SK-N-SH (cell line): ENCODE data around the gene KCNC2. TPM values are rescaled to one million over a fixed set of nuclear protein-coding genes. Genes with fewer than 3 reads are reported as not detected.

Experiments used
- CTCF ChIA-PET: fragments of 300-600, 350-600 bp; formaldehyde crosslinking; extraction: SDS; loops from one replicate; lab custom pipeline; 2021; lab: Yijun Ruan, JAX
- POLR2A ChIA-PET: fragments of 350-600 bp; sonication (Branson Sonifier 250); formaldehyde crosslinking; extraction: SDS; loops from one replicate; lab custom pipeline; 2020; ENCODE audit warnings: antibody characterized with exemption, inconsistent platforms; lab: Yijun Ruan, JAX
- DNase-seq: peaks from one replicate; pipeline ENCODE4 v3.0.0; 2012
- H2AFZ ChIP-seq: fragments of 200-600 bp; sonication (generic); 2 replicates; pipeline ENCODE4 v1.8.1; 2016; ENCODE audit warnings: antibody characterized with exemption, mild to moderate bottlenecking, low read depth
- H3F3A ChIP-seq: fragments of 200-600 bp; sonication (generic); replicated peaks from 2 replicates; pipeline ENCODE3; 2016; ENCODE audit warnings: antibody characterized with exemption, mild to moderate bottlenecking; ENCODE audit not compliant: insufficient read depth
- H3K27ac ChIP-seq, 2 experiments: fragments of 200-500 bp in 1 of 2; fragments of 200-600 bp in 1 of 2; sonication (Bioruptor generic) in 1 of 2; sonication (generic), shearing (Covaris generic) in 1 of 2; 2 replicates each; pipeline versions ENCODE4 v1.5.1 to v1.6.1; 2014 to 2016; ENCODE audit warnings: low read depth in 2 of 2, inconsistent platforms in 1 of 2, low read length in 1 of 2, mild to moderate bottlenecking in 1 of 2, mixed read lengths in 1 of 2
- H3K27me3 ChIP-seq: fragments of 200-600 bp; sonication (generic), shearing (Covaris generic); 2 replicates; pipeline ENCODE4 v1.6.1; 2016; ENCODE audit warnings: mixed run types; ENCODE audit not compliant: insufficient read depth
- H3K36me3 ChIP-seq, 2 experiments: fragments of 200-500 bp in 1 of 2; fragments of 200-600 bp in 1 of 2; sonication (Bioruptor generic) in 1 of 2; sonication (generic) in 1 of 2; replicated peaks in 1 of 2; 2 replicates each; pipeline versions ENCODE3 to v1.5.1; 2014 to 2016; ENCODE audit warnings: low read length in 1 of 2, mild to moderate bottlenecking in 1 of 2; ENCODE audit not compliant: insufficient read depth in 2 of 2, control insufficient read depth in 1 of 2
- H3K4me1 ChIP-seq, 2 experiments: fragments of 200-500 bp in 1 of 2; fragments of 200-600 bp in 1 of 2; sonication (Bioruptor generic) in 1 of 2; sonication (generic), shearing (Covaris generic) in 1 of 2; 2 replicates each; pipeline versions ENCODE4 v1.5.1 to v1.6.1; 2014 to 2016; ENCODE audit warnings: low read depth in 1 of 2, low read length in 1 of 2, mixed run types in 1 of 2; ENCODE audit not compliant: insufficient read depth in 2 of 2, control insufficient read depth in 1 of 2
- H3K4me2 ChIP-seq: fragments of 200-600 bp; sonication (generic), shearing (Covaris generic); 2 replicates; pipeline ENCODE4 v1.6.1; 2017; ENCODE audit warnings: mixed run types
- H3K4me3 ChIP-seq, 2 experiments: fragments of 200-500 bp in 1 of 2; fragments of 200-600 bp in 1 of 2; sonication (Bioruptor generic) in 1 of 2; sonication (generic), shearing (Covaris generic) in 1 of 2; 2 replicates each; pipeline versions ENCODE4 v1.5.1 to v1.8.1; 2014 to 2016; ENCODE audit warnings: low read depth in 2 of 2, inconsistent platforms in 1 of 2, low read length in 1 of 2, mild to moderate bottlenecking in 1 of 2, mixed read lengths in 1 of 2, moderate library complexity in 1 of 2
- H3K79me2 ChIP-seq: fragments of 200-600 bp; sonication (generic); 2 replicates; pipeline ENCODE4 v1.8.1; 2017; ENCODE audit warnings: mild to moderate bottlenecking; ENCODE audit not compliant: insufficient read depth
- H3K9ac ChIP-seq: fragments of 200-600 bp; sonication (generic); 2 replicates; pipeline ENCODE4 v1.6.1; 2017; ENCODE audit warnings: mixed run types
- H3K9me2 ChIP-seq: fragments of 200-600 bp; sonication (generic); 2 replicates; pipeline ENCODE4 v1.6.1; 2017; ENCODE audit warnings: mixed run types
- H3K9me3 ChIP-seq: fragments of 200-600 bp; sonication (generic); 2 replicates; pipeline ENCODE4 v1.6.1; 2017; ENCODE audit warnings: mixed run types, mild to moderate bottlenecking, moderate library complexity
- H4K20me1 ChIP-seq: fragments of 200-600 bp; sonication (generic); 2 replicates; pipeline ENCODE4 v1.6.1; 2017; ENCODE audit warnings: mild to moderate bottlenecking, mixed run types; ENCODE audit not compliant: insufficient read depth
- FOXJ3 ChIP-seq: sonication (generic); formaldehyde crosslinking; IDR thresholded peaks from 2 replicates; pipeline ENCODE4 v1.5.1; 2020; ENCODE audit warnings: mild to moderate bottlenecking, missing genetic modification reagents
- GATA2 ChIP-seq: sonication (generic); formaldehyde crosslinking; IDR thresholded peaks from 2 replicates; pipeline ENCODE4 v1.5.0; 2020; ENCODE audit warnings: mild to moderate bottlenecking, missing genetic modification reagents
- RFX5 ChIP-seq: IDR thresholded peaks from 2 replicates; pipeline ENCODE4 v1.6.1; 2012; ENCODE audit warnings: mild to moderate bottlenecking, improper control_type of control experiment, low read length
- RXRA ChIP-seq: IDR thresholded peaks from 2 replicates; pipeline ENCODE4 v1.4.0; 2012; ENCODE audit warnings: low read depth, mild to moderate bottlenecking, borderline replicate concordance
- TCF12 ChIP-seq: IDR thresholded peaks from 2 replicates; pipeline ENCODE4 v1.4.0; 2012
- TEAD4 ChIP-seq: IDR thresholded peaks from 2 replicates; pipeline ENCODE4 v1.4.0; 2012; ENCODE audit warnings: mild to moderate bottlenecking, borderline replicate concordance; ENCODE audit not compliant: insufficient read depth
- WGBS: methylation state at CpG from one replicate; pipeline ENCODE4 v1.1.6; 2017; ENCODE audit warnings: low lambda C conversion rate; 5-methylcytosine and 5-hydroxymethylcytosine counted together
- polyA plus RNA-seq, 3 experiments: library from polyadenylated mRNA; depleted of rRNA; stranded (reverse); fragments of >200 nt; gene quantifications; 2 replicates each; pipeline ENCODE4 v1.2.3, GENCODE V29; 2012
- TF ChIP-seq, protein P1 (sequence below): IDR thresholded peaks from 2 replicates; pipeline ENCODE4 v1.4.0; 2012; ENCODE audit warnings: low read depth, borderline replicate concordance
- TF ChIP-seq, protein P2 (sequence below): IDR thresholded peaks from 2 replicates; pipeline ENCODE4 v1.6.1; 2012; ENCODE audit warnings: mild to moderate bottlenecking, low read depth, low read length, moderate library complexity
- TF ChIP-seq, protein P3 (sequence below): IDR thresholded peaks from 2 replicates; pipeline ENCODE4 v1.4.0; 2012; ENCODE audit warnings: low read depth, borderline replicate concordance

KCNC2 gene
- polyA plus RNA-seq, 1 of the 3 experiments (the other 2 are of a cell fraction) = not detected

DNA sequence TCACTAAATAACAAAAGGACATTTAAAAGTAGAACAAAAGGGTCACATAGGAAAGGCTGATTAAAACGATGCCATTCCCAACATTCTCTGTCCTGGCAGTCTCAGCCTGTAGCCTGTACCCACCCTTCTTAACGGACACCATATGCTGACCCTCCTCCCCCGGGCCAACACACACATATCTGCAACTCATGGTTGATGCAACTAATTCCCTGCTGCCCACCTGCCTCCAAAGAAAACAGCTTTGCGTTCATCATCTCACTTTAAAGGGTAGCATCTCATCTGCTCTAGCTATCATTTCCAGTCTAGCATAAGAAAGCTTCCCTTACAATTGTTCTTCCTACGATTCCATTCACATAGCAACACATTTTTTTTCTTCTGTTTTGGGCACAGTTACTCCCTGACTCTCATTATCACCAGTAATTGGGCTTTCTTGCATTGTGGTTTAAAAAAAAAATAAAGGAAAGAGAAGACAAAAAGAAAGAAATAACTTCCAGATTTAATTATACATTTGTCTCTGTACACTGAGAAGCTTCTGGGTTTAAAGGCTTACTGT, 92.9 kb downstream of the KCNC2 start (continued):
- TF ChIP-seq, protein P1, sequence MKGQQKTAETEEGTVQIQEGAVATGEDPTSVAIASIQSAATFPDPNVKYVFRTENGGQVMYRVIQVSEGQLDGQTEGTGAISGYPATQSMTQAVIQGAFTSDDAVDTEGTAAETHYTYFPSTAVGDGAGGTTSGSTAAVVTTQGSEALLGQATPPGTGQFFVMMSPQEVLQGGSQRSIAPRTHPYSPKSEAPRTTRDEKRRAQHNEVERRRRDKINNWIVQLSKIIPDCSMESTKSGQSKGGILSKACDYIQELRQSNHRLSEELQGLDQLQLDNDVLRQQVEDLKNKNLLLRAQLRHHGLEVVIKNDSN = no peak
- no peak for TF ChIP-seq TCF12
- TF ChIP-seq FOXJ3 = no peak
- TF ChIP-seq, protein P2, sequence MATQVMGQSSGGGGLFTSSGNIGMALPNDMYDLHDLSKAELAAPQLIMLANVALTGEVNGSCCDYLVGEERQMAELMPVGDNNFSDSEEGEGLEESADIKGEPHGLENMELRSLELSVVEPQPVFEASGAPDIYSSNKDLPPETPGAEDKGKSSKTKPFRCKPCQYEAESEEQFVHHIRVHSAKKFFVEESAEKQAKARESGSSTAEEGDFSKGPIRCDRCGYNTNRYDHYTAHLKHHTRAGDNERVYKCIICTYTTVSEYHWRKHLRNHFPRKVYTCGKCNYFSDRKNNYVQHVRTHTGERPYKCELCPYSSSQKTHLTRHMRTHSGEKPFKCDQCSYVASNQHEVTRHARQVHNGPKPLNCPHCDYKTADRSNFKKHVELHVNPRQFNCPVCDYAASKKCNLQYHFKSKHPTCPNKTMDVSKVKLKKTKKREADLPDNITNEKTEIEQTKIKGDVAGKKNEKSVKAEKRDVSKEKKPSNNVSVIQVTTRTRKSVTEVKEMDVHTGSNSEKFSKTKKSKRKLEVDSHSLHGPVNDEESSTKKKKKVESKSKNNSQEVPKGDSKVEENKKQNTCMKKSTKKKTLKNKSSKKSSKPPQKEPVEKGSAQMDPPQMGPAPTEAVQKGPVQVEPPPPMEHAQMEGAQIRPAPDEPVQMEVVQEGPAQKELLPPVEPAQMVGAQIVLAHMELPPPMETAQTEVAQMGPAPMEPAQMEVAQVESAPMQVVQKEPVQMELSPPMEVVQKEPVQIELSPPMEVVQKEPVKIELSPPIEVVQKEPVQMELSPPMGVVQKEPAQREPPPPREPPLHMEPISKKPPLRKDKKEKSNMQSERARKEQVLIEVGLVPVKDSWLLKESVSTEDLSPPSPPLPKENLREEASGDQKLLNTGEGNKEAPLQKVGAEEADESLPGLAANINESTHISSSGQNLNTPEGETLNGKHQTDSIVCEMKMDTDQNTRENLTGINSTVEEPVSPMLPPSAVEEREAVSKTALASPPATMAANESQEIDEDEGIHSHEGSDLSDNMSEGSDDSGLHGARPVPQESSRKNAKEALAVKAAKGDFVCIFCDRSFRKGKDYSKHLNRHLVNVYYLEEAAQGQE = no peak
- TF ChIP-seq TEAD4 = no peak
- TF ChIP-seq GATA2 (CRISPR knock-in tag) = no peak
- TF ChIP-seq RXRA = no peak

DNA sequence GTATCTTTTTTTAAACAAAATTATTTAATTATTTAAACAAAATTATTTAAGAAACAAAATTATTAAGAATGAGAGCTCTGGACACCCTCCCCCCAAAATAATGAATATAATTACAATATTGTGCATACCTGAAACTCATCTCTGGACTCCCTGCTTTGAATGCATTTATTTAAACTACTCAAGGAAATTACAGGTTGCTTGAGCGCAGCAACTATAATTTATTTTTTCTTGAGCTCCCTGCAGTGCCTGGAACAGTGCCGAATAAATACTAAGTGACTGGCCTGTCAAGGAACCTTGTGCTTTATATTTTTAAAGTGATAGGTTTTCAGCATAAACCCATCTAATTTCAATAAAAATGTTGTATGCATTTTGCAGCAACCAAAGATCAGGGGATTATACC, 93.9 kb downstream of the KCNC2 start:
- TF ChIP-seq, protein P3, sequence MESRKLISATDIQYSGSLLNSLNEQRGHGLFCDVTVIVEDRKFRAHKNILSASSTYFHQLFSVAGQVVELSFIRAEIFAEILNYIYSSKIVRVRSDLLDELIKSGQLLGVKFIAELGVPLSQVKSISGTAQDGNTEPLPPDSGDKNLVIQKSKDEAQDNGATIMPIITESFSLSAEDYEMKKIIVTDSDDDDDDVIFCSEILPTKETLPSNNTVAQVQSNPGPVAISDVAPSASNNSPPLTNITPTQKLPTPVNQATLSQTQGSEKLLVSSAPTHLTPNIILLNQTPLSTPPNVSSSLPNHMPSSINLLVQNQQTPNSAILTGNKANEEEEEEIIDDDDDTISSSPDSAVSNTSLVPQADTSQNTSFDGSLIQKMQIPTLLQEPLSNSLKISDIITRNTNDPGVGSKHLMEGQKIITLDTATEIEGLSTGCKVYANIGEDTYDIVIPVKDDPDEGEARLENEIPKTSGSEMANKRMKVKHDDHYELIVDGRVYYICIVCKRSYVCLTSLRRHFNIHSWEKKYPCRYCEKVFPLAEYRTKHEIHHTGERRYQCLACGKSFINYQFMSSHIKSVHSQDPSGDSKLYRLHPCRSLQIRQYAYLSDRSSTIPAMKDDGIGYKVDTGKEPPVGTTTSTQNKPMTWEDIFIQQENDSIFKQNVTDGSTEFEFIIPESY = no peak
- no peak for TF ChIP-seq RFX5
- TF ChIP-seq, all 33 proteins: peak for 0
- no peak for DNase-seq
- no peaks in the 10 kb centered on the region; a peak in 1 of 4 replicates for H3K4me1 ChIP-seq
- no peak overlapping the region for H3K4me3 ChIP-seq
- POLR2A ChIA-PET = no interaction called here
- no peaks in the 10 kb centered on the region for H3F3A ChIP-seq
- H3K79me2 ChIP-seq = no peaks in the 10 kb centered on the region
- no peak overlapping the region for H3K4me2 ChIP-seq
- no peaks in the 10 kb centered on the region for H3K9me2 ChIP-seq
- H3K36me3 ChIP-seq = no peaks in the 10 kb centered on the region
- H4K20me1 ChIP-seq = no peaks in the 10 kb centered on the region
- CTCF ChIA-PET = no interaction called here
- H2AFZ ChIP-seq = no peak overlapping the region
- H3K9me3 ChIP-seq = no peaks in the 10 kb centered on the region
- WGBS = 63% methylated on average over 2 of the region's 2 CpGs
- no peak overlapping the region for H3K9ac ChIP-seq
- H3K27ac ChIP-seq = no peak overlapping the region
- H3K27me3 ChIP-seq = peaks cover 10% of the 10 kb centered on the region; the same call in 1 of the 2 replicates
